Limb (tissue), 2 donors: ENCODE data around the gene MORF4L1.
A peak's percentile ranks its signal among the peaks of the same experiment; 100 is the strongest.
"Not testable (repeated sequence)": the region's sequence is repeated elsewhere in the genome, so short reads cannot be mapped to it uniquely, and the experiment has no call there.

Source experiments
- DNase-seq, 2 donors: peaks; one replicate each; pipeline ENCODE4 v3.0.0-alpha.2; 2016; ENCODE audit errors: extremely low spot score in 2 of 2

The MORF4L1 gene

GRCh38 chr15:78925076-78925624, 52.5 kb downstream of the MORF4L1 start:
- no peak for DNase-seq

GRCh38 chr15:78925956-78926743, 53.5 kb downstream of the MORF4L1 start:
- DNase-seq: no peak

DNA sequence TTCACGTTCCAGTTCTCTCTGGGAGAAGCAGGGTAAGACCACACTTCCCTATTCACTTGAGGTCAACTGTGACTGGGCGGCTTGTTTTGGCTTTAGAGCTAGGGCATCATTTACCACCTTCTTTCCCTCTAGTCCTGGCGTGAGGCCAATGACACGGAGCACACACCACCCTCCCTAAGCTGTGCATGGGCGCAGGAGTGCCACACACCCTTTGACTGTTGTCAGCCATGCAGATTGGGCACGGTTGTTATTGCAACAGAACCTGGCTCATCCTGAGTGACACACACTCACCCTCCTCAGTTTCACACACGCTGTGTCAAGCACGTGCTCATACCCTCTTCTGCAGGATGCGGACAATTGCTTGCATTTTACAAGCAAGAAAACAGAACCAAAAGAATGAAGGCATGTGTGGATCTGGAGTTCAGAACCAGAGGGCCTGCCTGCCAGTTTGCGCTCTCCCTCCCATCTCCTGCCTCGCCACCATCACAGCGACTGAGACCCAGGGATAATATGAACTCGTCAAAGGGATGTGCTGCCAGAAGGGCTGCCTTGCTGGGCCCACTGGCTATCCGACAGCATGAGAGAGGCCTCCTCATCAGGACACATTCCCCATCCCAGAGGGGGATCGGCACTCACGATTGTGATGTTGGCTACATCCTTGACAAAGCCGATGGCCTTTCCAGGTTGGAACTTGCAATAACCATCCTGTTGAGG, 54.5 kb downstream of the MORF4L1 start:
- no peak for DNase-seq

- DNase-seq: not testable (repeated sequence)
Measured at GRCh38 chr15:78928176-78928575, 55.5 kb downstream of the MORF4L1 start.

- DNase-seq: no peak
Measured at GRCh38 chr15:78928616-78929093, 56.0 kb downstream of the MORF4L1 start.

DNA sequence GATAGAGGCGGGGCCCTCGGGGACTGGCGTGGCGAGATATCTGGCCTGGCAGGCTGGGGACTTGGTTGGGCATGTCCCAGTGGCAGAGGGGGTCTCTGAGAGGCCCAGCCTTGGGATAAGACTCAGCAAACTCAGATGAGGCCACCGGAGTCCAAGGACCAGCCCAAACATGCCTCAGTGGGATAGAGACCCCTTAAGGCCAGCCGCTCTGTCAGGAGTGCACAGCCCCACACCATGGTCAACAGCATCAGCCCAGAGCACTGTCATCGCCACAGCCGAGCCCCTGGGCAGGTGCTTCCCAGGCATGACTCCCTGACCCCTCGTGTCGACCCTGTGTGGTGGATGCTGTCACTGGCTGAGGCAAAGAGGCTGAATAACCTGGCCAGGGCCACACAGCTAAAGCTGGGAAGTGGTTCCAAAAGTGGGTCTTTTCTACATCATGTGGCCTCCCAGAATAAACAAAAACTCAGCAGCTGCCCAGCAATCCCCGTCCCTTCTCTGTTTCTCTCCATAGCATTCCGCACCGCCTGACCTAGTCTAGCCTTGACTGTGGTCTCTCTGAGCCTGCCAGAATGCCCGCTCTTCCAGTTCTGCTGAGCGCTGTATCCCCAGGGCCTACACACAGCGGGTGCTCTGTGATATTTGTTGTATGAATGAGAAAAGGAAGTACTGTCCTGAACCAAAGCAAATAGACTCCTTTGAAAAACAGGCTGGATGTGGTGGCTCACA, 57.0 kb downstream of the MORF4L1 start:
- DNase-seq: no peak

DNA sequence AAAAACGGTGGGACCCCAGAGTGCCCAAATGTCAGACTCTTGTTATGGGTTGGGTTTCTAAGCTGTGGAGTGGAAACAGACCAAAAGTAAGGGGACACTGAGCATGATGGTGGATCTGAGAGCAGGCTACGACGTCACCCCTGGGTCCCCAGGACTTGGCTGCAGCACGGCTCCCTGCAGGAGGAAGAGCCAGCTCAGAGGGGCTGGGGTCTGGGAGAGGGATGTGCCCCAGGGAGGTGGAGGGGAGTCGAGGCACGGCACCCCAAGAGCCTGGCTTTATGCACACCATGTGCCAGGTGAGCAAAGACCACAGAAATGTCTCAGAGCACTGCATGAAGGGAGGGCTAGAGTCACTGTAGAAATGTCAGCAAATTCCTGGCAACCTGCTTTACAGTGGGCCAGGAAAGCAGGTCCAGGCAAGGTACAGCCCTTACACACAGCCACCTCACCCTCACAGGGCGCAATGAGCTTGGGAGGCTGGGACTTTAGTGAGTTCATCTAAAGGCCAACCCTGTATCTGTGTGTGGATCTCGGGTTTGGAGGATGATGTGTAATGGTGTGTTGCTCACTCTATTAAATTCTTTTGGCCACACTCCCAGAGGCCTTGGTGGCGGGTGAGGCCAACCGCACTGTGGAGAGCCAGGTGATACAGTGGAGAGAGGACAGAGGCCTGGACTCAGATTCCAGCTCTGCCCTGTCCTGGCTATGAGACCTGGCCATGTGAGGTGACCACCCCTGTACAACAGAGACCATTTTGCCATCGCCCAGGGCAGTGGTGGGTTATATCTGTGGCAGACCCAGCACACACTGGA, 58.1 kb downstream of the MORF4L1 start:
- DNase-seq: peak in 1 of 2 donors; percentile 34

GRCh38 chr15:78931439-78932257, 59.0 kb downstream of the MORF4L1 start:
- no peak for DNase-seq

- DNase-seq: no peak
Measured at GRCh38 chr15:78932258-78932808, 59.6 kb downstream of the MORF4L1 start.

GRCh38 chr15:78933187-78933822, 60.6 kb downstream of the MORF4L1 start:
- DNase-seq: no peak

- DNase-seq: peak; percentile 67 to 84
Measured at GRCh38 chr15:78933823-78934654, 61.3 kb downstream of the MORF4L1 start.

DNA sequence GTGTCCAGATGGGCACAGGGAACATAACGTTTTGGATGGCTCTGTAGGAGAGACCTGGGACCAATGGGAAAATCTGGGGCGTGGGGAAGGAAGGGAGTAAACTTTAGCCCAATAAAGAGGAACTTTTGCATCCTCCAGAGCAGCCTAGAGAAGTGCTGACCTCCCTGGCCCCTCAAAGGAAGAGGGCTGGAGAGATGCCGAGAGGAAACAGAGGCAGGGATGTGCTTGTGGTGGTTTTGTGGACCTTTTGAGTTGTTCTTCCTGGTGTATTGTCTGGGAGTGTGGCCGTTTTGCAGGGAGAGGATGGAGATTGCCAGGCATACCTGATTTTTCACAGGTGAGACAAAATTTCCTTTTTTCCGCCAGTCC, 61.9 kb downstream of the MORF4L1 start:
- no peak for DNase-seq

- DNase-seq: no peak
Measured at GRCh38 chr15:78937132-78937739, 64.5 kb downstream of the MORF4L1 start.

DNA sequence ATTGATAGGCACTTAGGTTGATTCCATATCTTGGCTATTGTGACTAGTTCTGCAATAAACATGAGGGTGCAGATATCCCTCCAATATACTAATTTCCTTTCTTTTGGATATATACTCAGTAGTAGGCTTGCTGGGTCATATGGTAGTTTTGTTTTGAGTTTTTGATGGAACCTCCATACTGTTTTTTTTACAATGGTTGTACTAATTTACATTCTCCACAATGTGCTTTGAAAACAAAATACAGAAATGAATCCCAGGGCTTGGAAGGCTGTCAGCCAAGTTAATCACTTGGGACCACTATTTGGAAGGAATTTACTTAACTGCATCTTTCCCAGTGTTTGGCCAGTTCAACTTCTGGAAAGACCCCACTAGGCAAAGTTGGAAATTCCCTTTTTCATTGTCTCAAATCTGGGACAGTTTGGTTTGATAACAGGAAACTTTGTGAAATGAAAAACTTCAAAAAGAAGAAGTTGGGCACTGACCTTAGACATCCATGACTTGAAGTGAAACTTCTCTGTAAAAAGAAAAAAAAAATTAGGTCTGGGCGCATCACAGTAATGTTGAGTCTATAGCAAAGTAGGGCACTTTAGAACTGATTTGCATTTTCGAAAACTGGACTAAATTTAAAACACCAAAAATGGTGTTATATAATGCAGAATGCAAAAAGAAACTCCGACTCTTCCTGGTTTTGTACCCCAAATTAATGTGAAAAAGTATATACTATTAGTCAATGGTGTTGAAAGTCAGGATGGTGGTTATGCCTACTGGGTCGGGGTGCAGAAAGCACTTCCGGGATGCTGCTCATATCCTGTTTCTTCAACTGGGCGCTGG, 66.2 kb downstream of the MORF4L1 start:
- DNase-seq: no peak

DNA sequence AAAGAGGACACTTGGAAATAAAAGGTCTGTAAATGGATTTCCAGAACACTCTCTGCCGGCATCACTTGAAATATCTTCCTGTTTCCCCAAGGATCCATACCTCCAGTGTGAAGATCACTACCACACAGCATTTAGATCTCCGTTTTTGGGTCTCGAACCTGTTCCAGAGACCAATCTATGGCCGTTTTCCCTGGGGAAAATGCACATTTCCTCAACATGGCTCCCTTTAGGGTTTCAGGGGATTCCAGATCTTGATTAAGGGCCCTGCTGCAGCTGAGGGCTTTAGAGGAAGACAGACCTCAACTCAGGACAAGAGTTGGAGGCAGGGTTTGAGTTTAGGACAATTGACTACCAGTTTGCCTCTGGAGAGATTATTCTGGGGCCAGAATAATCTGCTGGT, 70.1 kb downstream of the MORF4L1 start:
- DNase-seq: no peak

GRCh38 chr15:78943692-78944091, 71.0 kb downstream of the MORF4L1 start:
- DNase-seq: no peak

GRCh38 chr15:78944202-78944625, 71.5 kb downstream of the MORF4L1 start:
- DNase-seq: no peak
